Mammary epithelial cell (primary cell): ENCODE data around the gene ZNF717.
"Not testable (repeated sequence)": the region's sequence is repeated elsewhere in the genome, so short reads cannot be mapped to it uniquely, and the experiment has no call there.

ENCODE experiments used
- CTCF ChIP-seq, 2 donors: IDR thresholded peaks in 1 of 2; conservative IDR thresholded peaks in 1 of 2; 2 replicates each; pipeline ENCODE4 v1.5.1; 2011 to 2012; ENCODE audit warnings: inconsistent platforms in 2 of 2, low read length in 2 of 2, mild to moderate bottlenecking in 2 of 2, control low read depth in 1 of 2, low read depth in 1 of 2; ENCODE audit not compliant: insufficient read depth in 1 of 2; ENCODE audit errors: extremely low read depth in 1 of 2
- EZH2 ChIP-seq: IDR thresholded peaks from 2 replicates; pipeline ENCODE4 v1.6.1; 2012; ENCODE audit warnings: low read length, inconsistent platforms, borderline replicate concordance

GRCh38 chr3:75831076-75831475 is 45.7 kb upstream of the ZNF717 start:
- not testable (repeated sequence) for TF ChIP-seq CTCF (conservative IDR thresholded peaks at IDR 0.05 in 1 of 2, IDR thresholded peaks at IDR 0.05 in 1 of 2; ENCODE audit: extremely low read depth in 1 of 2, insufficient read depth in 1 of 2, low read depth in 1 of 2, low read length in 2 of 2); EZH2
